Neural progenitor cell (in vitro differentiated cells): ENCODE results near the gene G3BP2.

Source experiments
- CTCF ChIP-seq: fragments of 200-600 bp; sonication (generic); IDR thresholded peaks from 2 replicates; pipeline ENCODE4 v1.5.1; 2017; ENCODE audit warnings: antibody characterized with exemption, mild to moderate bottlenecking
- EZH2 ChIP-seq: fragments of 200-600 bp; sonication (generic); IDR thresholded peaks from 2 replicates; pipeline ENCODE4 v1.6.1; 2017; ENCODE audit warnings: antibody characterized with exemption, mild to moderate bottlenecking, moderate library complexity
- EZH2phosphoT487 ChIP-seq: fragments of 200-600 bp; sonication (generic); IDR thresholded peaks from 2 replicates; pipeline ENCODE4 v1.6.1; 2017; ENCODE audit warnings: antibody characterized with exemption

GRCh38 chr4:75629239-75629638, 44.0 kb downstream of the G3BP2 start:
- TF ChIP-seq CTCF (no peak), EZH2 (no peak), EZH2phosphoT487 (no peak)
